ENCODE results near the gene ADAM17.
"Not testable (repeated sequence)": the region's sequence is repeated elsewhere in the genome, so short reads cannot be mapped to it uniquely, and the experiment has no call there.

Gene ADAM17

DNA sequence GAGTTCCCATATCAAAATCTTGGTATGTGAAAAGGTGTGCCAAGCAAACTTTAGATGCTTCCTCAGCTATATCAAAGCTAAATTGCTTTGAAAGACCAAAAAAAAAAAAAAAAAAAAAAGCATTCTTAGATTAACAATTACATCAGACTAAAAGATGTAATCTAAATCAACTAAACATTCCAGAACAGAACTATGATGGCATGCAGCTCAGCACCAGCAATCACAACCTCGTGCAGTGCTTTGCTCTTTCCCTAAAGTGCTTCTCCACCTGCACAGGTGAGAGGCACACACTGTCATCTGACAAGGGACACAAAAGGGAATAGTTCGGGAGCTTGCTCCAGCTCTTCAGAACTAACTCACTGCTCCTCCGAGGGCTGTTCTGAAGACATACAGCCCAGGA lies 37.5 kb downstream of the ADAM17 start:
- no peak for DNase-seq

DNA sequence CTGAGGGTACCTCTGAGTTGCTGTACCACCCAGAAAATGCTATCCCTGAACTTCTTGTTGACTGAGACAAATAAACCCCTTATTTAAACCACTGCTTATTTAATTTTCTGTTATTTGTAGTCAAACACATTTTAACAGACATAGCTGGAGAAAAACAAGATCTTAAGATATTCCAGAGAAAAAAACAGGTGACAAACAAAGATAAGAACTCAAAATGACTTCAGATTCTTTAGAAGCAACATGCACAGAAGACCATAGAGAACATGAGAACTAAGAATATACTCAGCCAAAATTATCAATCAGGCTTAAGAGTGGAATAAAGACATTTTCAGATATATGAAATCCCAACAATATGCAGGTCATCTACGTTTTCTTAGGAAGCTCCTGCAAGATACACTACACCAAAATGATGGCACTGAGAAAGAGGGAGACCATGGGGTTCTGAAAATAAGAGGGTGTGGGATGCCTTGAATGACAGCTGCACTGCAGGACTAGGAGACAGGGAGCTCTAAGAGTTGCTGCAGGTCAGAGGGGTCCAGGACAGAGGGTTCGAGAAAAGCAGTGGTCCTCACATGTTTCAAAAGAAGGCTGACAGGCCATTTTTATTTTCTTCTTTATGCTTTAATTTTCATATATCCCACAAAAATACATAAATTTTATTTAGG lies 38.4 kb downstream of the ADAM17 start:
- DNase-seq = no peak

DNA sequence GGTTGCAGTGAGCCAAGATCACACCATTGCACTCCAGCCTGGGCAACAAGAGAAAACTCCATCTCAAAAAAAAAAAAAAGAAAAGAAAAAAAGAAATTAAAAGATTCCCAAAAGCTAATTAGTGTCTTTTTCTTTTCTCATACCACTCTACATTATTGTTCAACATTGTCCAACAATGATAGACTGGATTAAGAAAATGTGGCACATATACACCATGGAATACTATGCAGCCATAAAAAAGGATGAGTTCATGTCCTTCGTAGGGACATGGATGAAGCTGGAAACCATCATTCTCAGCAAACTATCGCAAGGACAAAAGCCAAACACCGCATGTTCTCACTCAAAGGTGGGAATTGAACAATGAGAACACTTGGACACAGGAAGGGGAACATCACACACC lies 41.7 kb downstream of the ADAM17 start:
- DNase-seq = not testable (repeated sequence)

DNA sequence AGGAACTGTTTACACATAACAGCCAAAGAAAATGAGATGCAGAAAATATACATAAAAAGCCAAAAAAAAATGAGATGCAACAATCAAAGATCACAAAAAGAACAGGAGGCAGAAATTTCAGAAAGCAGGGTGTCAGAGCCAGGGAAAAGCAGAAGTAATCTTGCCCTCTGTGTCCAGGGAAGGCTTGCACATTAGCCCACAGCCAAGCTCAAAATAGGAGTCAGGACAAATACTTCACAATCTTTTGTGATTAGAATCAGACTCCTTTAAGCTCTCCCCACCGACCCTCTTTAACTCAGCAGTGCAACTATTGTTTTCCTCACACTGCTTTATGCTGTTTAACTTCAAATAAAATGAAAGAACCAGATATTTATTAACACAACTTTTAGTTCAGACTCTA lies 46.7 kb downstream of the ADAM17 start:
- DNase-seq = no peak

DNA sequence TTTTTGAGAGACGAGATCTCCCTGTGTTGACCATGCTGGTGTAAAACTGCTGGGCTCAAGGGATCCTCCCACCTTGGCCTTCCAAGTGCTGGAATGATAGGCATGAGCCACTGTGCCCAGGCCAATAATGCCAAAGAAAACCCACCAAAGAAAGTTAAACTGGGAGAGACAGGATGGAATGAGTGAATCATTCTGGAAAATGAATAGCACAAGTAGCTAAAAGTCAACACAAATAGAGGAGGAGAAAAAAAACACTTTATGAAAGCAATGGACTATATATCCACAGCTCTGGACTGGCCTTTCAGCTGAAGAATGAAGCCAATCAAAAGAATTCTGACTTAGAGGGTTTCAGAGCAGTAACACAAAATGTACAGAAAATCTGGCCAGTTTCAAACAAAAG lies 57.4 kb downstream of the ADAM17 start:
- no peak for DNase-seq

DNA sequence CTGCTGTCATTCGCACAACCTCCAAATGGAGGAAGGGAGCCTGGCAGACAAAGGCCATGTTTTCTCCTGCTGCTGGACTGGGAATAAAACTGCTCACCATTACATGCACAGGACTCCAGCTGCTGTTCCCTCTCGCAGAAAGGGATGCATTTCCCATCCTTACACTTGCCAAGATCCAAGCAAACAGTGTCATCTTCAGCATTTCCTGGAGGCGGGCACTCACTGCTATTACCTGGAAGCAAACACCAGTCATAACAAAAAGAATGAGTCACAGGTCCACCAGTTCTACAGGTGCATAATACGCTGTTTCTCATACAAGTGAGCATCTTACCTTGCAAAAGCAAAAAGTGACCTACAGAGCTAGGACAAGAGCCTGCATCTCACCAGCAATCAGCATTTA lies 58.6 kb downstream of the ADAM17 start:
- DNase-seq = no peak

DNA sequence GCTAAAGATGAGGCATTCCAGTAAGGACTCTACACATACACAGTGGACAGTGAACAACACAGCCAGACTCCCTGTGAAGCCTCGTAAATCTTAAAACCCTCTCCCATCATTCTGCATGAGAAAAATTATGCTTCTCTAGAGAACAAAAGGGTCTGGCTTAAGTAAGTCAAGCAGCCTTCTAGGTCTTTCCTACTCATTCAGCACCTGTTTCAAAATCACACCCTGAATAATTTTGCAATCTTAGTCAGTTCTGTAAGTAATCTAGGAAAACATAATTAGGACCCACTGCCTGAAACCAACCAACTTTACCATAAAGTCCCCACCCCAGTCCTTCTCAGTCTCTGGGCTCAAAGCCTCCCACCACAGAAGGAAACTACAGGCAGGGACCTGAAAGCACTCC lies 61.5 kb downstream of the ADAM17 start:
- DNase-seq = no peak

DNA sequence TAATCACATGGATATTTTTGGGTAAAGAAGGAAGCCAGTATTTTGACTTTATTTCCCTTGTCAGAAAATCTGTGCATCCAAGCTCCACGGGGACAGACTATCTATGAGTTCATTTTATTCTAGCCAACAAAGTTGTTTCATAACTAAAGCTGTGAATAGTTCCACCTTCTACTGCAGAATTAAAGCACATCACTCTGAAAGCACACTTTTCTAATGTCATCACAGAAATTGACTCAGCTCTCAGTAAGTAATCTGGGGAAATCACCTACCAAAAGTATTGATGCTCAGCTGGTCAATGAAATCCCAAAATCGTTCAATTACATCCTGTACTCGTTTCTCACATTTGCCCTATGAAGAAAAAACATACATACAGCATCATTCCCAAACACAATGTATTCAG lies 62.2 kb downstream of the ADAM17 start:
- DNase-seq = no peak

DNA sequence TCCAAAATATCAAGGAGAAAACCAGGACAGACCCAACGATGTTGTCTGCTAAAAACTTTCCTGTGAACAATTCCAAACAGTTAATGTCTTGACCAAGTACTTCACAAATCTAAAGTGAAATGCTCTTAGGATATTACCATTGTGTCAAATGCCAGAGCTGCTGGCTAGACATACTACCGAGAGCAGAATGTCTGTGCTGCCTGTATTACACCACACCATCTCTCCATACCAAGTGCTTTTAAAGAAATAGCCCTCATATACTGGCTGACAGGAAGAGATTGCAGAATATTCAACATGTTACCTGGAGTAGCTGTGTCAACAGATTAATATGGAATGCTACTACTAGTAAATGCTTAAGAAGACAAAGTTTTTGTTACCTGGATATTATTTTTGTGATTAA lies 62.7 kb downstream of the ADAM17 start:
- no peak for DNase-seq

DNA sequence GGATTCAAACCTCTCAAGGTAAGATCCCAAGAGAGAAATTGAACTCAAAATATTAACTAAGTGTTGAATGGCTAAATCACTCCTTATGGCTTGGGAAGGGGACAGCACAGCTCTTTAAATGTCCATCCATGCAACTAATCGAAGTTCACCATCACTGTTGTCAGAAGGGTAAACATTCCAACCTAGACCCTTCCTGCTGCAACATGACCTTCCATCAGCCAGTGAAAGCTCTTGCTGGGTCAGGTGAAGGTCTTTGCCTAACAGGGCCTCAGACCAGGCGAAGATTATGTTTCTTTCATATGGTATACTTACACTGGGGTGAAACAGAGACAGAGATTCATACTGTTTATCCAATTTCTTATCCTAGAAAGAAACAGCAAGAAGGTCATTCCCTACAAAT lies 64.8 kb downstream of the ADAM17 start:
- no peak for DNase-seq

DNA sequence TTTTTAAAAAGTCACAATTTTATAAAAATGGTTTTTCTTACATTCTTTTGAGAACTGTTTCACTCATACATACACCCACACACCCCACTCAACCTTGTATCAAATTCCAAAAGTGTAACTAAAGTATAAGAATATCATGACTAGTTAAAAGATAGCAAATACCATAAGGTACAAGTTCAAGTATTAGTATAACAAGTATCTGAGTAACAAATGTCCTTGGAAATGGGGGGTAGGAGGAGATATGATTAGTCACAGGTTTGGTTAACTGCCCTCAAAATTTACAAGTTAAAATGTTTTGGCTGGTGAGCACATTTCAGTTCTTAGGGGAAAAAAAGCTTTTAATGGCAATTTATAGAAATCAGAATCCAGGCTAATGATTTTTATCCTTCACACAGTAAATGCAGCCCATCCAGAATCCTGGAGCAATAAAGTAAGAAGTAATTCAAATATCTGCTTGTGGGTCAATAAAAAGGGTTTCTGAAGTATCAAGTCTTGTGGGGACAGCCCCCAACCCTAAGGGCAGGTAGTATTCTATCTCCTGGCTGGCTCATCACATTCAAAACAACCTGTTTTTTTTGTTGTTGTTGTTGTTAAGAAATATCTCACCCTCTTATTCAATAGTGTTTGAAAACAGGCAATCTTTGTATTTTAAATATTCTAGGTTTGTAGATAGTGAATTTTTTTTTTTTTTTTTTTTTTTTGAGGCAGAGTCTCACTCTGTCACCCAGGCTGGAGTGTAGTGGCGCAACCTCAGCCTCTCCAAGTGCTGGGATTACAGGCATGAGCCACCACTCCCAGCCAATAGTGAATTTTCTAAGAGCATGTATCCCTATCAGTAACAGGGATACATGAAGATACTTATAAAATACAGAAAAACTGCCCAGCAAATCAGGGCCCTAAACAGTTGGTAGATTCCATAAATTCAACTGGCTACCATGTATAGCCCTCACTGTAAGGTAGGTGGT lies 66.8 kb downstream of the ADAM17 start:
- DNase-seq = no peak

DNA sequence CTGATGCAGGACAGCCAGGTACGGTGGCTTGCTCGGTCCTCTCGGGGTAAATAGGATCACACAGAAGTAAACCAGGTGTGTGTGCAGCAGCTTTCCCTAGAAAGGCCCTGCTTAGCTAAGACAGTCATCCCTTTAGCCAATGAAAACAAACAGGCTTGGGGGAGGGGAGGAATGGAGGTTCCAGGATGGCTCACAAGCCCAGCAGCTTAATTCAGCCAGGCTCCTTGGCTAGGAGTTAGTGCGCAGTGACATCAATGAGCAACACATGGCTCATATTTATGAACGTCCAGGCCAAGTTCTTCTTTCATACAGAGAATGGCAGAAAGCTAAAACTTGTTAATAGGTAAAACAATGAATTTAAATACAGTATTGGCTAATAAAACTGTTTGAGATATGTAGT lies 71.1 kb downstream of the ADAM17 start:
- DNase-seq = no peak

DNA sequence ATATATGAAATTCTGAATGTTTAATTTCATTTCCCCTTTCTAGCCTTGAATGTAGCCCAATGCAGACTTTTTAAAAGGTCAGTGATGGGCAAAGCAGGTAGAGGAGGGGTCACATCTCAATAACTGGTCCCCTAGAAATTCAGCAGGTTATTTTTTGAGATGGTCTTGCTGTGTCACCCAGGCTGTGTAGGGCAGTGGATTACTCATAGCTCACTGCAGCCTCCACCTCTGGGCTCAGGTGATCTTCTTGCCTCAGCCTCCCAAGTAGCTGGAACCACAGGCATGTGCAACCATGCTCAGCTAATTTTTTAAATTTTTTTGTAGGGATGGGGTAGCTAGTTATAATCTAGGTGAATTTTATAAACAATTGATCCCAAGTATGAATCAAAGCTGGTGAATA lies 72.5 kb downstream of the ADAM17 start:
- no peak for DNase-seq

DNA sequence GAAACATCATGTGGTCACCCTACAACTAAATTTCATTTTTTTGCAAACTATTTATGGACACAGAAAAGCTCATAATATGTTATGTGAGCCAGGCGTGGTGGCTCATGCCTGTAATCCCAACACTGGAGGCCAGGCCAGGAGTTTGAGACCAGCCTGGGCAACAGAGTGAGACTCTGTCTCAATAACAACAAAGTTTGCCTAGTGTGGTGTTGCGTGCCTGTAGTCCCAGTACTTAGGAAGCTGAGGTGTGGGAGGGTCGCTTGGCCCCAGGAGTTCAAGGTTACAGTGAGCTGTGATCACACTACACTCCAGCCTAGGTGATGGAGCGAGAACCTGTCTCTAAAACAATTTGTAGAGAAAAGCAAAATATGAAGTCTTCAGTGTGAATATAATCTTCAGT lies 75.5 kb downstream of the ADAM17 start:
- no peak for DNase-seq

DNA sequence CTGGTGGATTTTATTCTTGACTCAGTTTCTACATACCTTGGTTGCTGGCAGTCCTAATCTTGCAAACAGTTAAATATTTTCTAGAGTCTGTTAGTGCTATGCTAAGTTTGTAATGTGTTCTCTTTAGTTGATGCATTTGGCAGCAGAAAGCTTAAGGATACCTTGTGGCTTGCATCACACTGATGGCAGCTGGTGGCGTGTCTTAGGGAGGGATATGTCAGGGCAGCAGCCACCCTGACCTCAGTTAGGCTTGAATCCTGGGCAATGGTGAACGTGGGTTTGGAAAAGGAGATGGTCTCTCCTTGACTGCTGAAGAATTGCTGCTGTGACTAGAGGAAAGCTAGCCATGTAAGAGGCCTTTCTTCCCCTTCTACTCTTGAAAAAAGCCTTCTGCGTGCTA lies 77.1 kb downstream of the ADAM17 start:
- no peak for DNase-seq

DNA sequence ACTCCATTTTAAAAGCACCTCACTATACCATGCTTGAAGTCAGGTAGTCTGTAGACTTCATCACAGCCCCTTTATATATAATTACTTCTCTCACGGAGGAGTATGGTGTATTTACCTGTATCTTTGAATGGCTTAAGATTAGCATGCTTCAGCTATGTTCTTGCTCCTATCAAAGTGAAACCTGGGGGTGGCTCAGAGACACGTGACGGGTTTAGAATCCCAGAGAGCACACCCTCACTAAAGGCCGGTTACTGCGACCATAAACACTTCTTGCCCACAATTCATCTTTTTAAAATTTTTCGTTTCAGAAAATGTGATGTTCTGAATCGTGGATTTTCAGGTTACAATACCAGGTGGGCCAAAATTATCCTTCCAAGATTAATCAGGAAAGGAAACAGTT lies 77.7 kb downstream of the ADAM17 start:
- no peak for DNase-seq

DNA sequence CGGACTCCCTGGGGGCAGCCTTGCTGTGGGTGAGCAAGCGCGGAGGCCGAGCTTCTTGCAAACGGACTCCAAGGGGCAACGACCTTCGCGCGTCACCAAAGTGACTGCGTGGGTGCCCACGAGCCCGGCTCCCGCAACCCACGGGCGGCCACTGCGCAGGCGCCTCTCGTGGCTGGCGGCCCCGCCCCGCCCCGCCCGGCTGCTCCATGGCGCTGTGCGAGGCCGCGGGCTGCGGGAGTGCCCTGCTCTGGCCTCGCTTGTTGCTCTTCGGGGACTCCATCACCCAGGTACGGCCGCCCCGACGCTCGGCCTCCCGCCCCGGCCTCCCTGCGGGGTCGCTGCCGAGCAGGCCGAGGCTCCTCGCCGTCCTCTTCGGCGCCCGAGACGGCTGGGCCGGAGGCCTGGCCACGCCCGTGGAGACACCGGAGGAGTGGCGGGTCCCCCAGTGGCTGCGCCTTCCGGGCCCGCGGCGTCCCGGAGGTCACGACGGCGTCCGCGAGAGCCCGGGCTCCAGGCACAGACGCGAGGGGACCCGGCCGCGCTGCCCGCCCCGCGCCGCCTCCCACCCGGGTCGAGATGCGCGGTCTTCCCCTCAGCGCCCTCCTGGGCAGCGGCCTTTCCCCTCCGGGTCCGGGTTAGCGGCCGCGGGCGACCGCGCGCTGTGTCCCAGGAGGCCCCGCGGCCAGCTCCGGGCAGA lies 81.1 kb downstream of the ADAM17 start, which contains the start of gene IAH1:
Gene IAH1 (plus strand): TSS at position 191 of the 697 bp plus-strand sequence. CDS start 16 bp downstream, at position 207.
- peak; percentile 45 to 70 (median 60) for DNase-seq

DNA sequence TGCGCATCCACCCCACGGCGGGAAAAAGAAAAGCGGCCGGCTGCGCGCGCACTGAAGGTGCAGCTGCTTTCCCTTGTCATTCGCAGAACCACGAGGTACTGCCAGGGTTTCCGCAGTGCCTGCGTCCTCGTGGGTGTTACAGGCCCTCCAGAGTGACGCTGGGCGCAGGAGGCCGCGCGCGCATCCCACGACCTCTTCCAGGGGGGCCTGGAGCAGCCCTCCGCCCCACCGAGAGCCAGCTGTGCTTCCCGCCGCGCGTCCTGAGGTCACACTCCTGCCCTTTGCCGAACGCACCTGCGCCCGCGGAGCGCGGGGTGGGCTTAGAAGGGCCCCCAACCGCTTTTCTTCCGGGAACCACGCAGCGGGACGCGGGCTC lies 81.7 kb downstream of the ADAM17 start:
- DNase-seq = peak; percentile 31 to 60 (median 41)

DNA sequence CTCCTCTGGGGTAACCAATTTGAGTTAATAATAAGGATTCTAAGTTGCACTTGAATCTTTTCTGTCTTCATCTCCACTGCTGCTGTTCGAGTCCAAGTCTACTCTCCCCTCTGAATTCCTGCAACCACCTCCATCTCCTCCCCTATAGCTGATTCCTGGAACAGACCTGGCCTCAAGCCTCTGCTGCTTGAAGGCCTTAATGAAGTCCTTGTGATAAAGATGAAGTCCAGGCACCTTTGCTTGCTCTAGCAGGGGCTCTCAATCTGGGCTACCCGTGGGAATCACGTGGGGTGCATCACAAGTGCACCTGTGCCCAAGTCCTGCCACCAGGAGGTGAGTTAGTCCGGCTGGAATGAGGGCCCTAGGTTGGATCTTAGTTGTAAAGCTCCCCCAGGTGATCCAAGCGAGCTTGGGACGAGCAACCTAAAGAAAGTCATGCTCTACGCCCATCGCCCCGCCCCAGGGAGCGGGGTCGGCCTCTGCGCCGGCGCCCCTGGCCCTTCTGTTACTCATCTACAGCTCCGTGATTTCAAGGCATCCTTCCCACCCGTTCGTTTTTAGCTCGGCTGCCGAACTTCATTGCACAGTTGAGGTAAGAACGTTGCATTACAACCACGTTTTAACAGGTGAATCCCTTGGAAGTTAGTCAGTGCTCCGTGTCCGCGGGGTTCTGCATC lies 82.2 kb downstream of the ADAM17 start:
- DNase-seq = peak in 2 of 4 experiments; percentile 3 to 36

DNA sequence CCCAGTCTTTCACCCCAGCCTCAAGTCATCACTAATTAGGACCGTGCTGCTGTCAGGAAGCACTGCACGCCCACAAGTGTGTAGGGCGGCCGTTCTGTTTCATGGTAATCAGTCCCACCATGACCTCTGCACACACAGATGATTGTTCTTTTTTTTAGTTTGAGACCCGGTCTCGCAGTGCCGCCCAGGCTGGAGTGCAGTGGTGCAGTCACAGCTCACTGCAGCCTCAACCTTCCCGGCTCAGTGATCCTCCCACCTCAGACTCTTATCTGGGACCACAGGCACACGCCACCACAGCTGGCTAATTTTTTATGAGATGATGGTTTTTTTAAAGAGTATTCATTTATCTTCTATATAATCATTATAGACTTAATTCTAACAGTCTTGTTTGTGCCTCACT lies 83.1 kb downstream of the ADAM17 start:
- DNase-seq = no peak

DNA sequence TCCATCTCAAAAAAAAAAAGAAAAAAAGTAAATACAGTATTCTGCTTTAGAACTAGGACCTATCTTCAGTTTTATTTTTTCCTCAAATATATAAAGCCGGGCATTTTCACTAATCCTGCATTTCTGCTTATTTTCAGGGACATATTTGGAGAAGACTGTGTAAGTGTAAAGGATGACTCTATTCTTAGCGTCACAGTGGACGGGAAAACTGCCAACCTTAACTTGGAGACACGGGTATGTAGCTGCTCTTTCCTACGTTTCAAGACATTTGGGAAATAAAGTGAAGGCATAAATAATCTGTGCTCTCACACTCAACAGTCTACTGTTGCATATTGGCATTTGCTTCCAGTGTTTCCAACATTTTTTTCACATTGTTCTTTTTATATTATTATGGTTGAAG lies 84.4 kb downstream of the ADAM17 start:
- no peak for DNase-seq

DNA sequence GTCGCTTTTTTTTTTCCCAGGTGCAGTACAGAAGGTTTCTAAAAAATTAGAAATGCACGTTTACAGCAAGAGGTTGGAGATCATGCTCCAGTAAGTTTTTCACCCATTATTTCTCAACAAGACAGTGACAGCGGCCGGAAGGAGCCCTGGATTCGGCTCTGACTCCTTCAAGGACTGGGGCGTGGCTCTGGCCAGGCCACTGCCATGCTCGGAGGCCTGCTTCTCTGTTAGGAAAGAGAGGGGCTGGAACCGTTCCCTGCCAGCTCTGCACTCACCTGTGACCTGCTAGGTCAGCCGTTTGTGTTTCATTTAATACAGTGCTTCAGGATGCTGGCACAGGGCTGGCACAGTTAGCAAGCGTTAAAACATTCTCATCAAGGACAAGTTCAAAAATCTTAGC lies 87.9 kb downstream of the ADAM17 start:
- no peak for DNase-seq

DNA sequence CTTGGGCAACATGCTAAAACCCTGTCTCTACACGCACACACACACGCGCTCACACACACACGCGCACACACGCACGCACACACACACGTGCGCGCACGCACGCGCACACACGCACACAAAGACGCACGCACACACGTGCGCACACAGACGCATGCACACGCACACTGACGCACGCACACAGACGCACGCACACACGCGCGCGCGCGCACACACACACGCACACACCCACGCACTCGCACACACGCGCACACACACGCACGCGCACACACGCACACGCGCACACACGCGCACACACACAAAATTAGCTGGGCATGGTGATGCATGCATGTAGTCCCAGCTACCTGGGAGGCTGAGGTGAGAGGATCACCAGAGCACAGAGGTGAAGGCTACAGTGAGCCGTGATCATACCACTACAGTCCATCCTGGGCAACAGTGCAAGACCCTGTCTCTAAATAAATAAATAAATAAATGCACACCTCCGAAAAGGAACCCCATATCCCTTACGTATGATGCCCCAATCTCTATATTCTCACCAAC lies 89.4 kb downstream of the ADAM17 start:
- no peak for DNase-seq
